Activated CD8-positive, alpha-beta T cell treated with anti-CD3 and anti-CD28 coated beads, Interleukin-2, amount 10 ng/mL, durations not matched to agents 7 days and 5 days (primary cell): ENCODE results near the gene RLF. TPM values are rescaled to one million over a fixed set of nuclear protein-coding genes. Genes with fewer than 3 reads are reported as not detected.
A peak's percentile ranks its signal among the peaks of the same experiment; 100 is the strongest.

Source experiments
- ATAC-seq: fragments of 150-1000 bp; cut with Tn5 transposase; one replicate; pipeline ENCODE4 v1.10.0; 2021; ENCODE audit warnings: moderate library complexity
- CTCF ChIA-PET: fragments of 350-600 bp; sonication (Branson Sonifier 250); formaldehyde crosslinking; loops from one replicate; lab custom pipeline; 2021; ENCODE audit warnings: antibody characterized with exemption; lab: Charles Lee
- POLR2A ChIA-PET: fragments of 350-600 bp; sonication (Branson Sonifier 250); formaldehyde crosslinking; loops from one replicate; lab custom pipeline; 2021; ENCODE audit warnings: antibody characterized with exemption; lab: Charles Lee
- DNase-seq: peaks from one replicate; pipeline ENCODE4 v3.0.0-alpha.2; 2020
- H3K27ac Mint-ChIP-seq: one replicate; pipeline ENCODE4 v1.8.0; 2021; ENCODE audit warnings: mild to moderate bottlenecking, mixed read lengths
- H3K27me3 Mint-ChIP-seq: one replicate; pipeline ENCODE4 v1.8.0; 2021; ENCODE audit warnings: low read depth, mixed read lengths
- H3K36me3 Mint-ChIP-seq: one replicate; pipeline ENCODE4 v1.8.0; 2021; ENCODE audit warnings: low read depth, mixed read lengths
- H3K4me1 Mint-ChIP-seq: one replicate; pipeline ENCODE4 v1.8.0; 2021; ENCODE audit warnings: low read depth, mixed read lengths
- H3K4me3 Mint-ChIP-seq: one replicate; pipeline ENCODE4 v1.8.0; 2021; ENCODE audit warnings: mild to moderate bottlenecking, mixed read lengths
- H3K9me3 Mint-ChIP-seq: one replicate; pipeline ENCODE4 v1.8.0; 2022; ENCODE audit warnings: mixed read lengths; ENCODE audit not compliant: insufficient read depth
- total RNA-seq, 2 experiments: library from RNA; stranded (reverse); gene quantifications; one replicate each; pipeline ENCODE4 v1.2.3, GENCODE V29; 2021

Gene RLF
- total RNA-seq, 2 experiments from 2014 or later = 20.4 to 22.3 TPM

DNA sequence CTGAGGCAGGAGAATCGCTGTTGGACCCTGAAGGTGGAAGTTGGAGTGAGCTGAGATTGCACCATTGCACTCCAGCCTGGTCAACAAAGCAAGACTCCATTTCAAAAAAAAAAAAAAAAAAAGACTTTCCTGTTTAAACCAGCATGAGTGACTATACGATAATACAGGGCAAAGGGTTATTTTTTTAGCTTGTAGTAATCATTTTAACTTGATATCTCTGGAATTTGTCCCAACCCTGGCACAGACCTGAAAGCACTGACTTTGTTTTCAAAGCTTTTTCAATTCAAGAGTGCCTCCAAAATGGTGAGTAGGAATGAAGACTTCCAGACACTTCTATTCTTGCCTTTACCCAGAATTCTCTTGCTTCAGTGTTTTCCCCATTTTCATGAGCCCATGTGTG, 82.2 kb downstream of the RLF start:
- Mint-ChIP-seq H3K9me3 (no peaks in the 10 kb centered on the region), H3K27me3 (no peaks in the 10 kb centered on the region), H3K27ac (no peak overlapping the region), H3K4me3 (no peak overlapping the region), H3K36me3 (peaks cover 27% of the 10 kb centered on the region), H3K4me1 (peaks cover 30% of the 10 kb centered on the region)
- DNase-seq = no peak
- CTCF ChIA-PET = interaction anchor here (1.0 to 1.3 kb wide), 2 partner anchors 72 to 91 kb away, joined by 5 to 6 read pairs; no protein-coding TSS in a partner anchor
- ATAC-seq = no peak
- POLR2A ChIA-PET = interaction anchor here (0.8 to 1.6 kb wide), 4 partner anchors 11 to 82 kb away, joined by 3 to 9 read pairs (median 5); partner anchors contain the start of gene RLF

GRCh38 chr1:40244138-40244744, 83.1 kb downstream of the RLF start:
- H3K4me1 Mint-ChIP-seq = peaks cover 26% of the 10 kb centered on the region
- H3K27me3 Mint-ChIP-seq = no peaks in the 10 kb centered on the region
- ATAC-seq = no peak
- H3K9me3 Mint-ChIP-seq = no peaks in the 10 kb centered on the region
- POLR2A ChIA-PET = interaction anchor here (0.6 to 0.9 kb wide), 3 partner anchors 13 to 92 kb away, joined by 3 to 7 read pairs (median 3); no protein-coding TSS in a partner anchor
- no peak for DNase-seq
- H3K4me3 Mint-ChIP-seq = no peak overlapping the region
- peaks cover 18% of the 10 kb centered on the region for H3K36me3 Mint-ChIP-seq
- H3K27ac Mint-ChIP-seq = no peak overlapping the region
- CTCF ChIA-PET = interaction anchor here (1.0 kb wide), 1 partner anchor 92 kb away, joined by 5 read pairs; no protein-coding TSS in a partner anchor

- Mint-ChIP-seq H3K9me3 (no peaks in the 10 kb centered on the region), H3K4me3 (no peak overlapping the region), H3K27me3 (no peaks in the 10 kb centered on the region), H3K27ac (no peak overlapping the region), H3K4me1 (peaks cover 27% of the 10 kb centered on the region), H3K36me3 (peaks cover 4% of the 10 kb centered on the region)
- ChIA-PET POLR2A (interaction anchor here (1.1 kb wide), 1 partner anchor 12 kb away, joined by 7 read pairs; the partner anchor contains the start of gene ZMPSTE24), CTCF (interaction anchor here (2.1 kb wide), 1 partner anchor 10 kb away, joined by 6 read pairs; no protein-coding TSS in a partner anchor)
- no peak for ATAC-seq
- peak; percentile 14 for DNase-seq
Measured at GRCh38 chr1:40245686-40246085, 84.5 kb downstream of the RLF start.

DNA sequence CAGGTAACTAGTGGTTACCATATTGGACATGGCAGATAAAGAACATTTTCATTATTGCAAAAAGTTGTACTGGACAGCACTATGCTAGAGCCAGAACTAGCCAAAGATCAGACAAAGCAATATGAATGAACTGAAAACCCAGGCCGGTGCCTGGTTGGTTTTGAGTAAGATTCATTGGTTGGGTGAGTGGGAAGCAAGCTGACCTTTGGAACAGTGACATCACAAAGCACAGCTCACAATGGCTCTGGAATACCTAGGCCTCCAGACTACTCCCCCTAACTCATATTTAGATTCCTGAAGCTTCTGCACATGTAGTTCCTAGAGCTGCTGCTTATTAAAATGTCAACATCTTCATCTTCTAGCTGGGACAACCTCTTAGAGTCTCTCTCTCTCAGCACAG, 86.5 kb downstream of the RLF start, which contains the start of gene TMCO2:
Gene TMCO2, plus strand, starts transcription at position 283 of the 400 bp plus-strand sequence. Its CDS starts 57 bp downstream, at position 340.
- Mint-ChIP-seq H3K4me1 (peaks cover 28% of the 10 kb centered on the region), H3K4me3 (no peak within 1 kb of the TSS), H3K9me3 (no peaks in the 10 kb centered on the region), H3K36me3 (no peaks in the 10 kb centered on the region), H3K27me3 (no peaks in the 10 kb centered on the region), H3K27ac (no peak within 1 kb of the TSS)
- ChIA-PET CTCF (interaction anchor here (1.1 kb wide), 1 partner anchor 94 kb away, joined by 3 read pairs; no protein-coding TSS in a partner anchor), POLR2A (no interaction called here)
- DNase-seq (no peak), ATAC-seq (no peak)

- no peaks in the 10 kb centered on the region for H3K36me3 Mint-ChIP-seq
- POLR2A ChIA-PET = no interaction called here
- H3K4me1 Mint-ChIP-seq = peaks cover 32% of the 10 kb centered on the region
- CTCF ChIA-PET = interaction anchor here (1.1 kb wide), 1 partner anchor 95 kb away, joined by 3 read pairs; no protein-coding TSS in a partner anchor
- ATAC-seq (no peak), DNase-seq (no peak)
- H3K27ac Mint-ChIP-seq = no peak overlapping the region
- no peaks in the 10 kb centered on the region for H3K27me3 Mint-ChIP-seq
- no peaks in the 10 kb centered on the region for H3K9me3 Mint-ChIP-seq
- H3K4me3 Mint-ChIP-seq = no peak overlapping the region
Measured at GRCh38 chr1:40248412-40248811, 87.2 kb downstream of the RLF start.

GRCh38 chr1:40251456-40251855, 90.3 kb downstream of the RLF start:
- peak; percentile 25 for ATAC-seq
- Mint-ChIP-seq H3K9me3 (no peaks in the 10 kb centered on the region), H3K27ac (peak overlapping the region; percentile 54), H3K27me3 (no peaks in the 10 kb centered on the region), H3K4me3 (peak overlapping the region; percentile 31), H3K36me3 (peaks cover 8% of the 10 kb centered on the region), H3K4me1 (peaks cover 42% of the 10 kb centered on the region)
- ChIA-PET CTCF (no interaction called here), POLR2A (no interaction called here)
- DNase-seq = no peak

DNA sequence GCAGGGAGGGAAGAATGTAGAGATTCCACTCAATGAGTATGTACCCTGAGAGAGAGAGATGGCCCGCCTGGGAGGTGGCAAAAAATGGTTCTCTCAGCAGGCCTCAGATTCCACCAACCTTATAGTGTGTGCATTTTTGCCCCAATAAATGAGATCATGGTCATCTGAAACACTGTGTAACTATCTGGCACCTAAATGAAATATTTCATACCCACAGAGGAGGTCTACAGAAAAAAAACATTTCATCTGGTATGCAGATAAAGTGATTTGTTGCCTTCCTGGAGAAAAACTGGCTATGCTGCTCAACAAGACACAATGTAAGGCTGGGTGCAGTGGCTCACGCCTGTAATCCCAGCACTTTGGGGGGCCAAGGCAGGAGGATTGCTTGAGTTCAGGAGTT, 91.4 kb downstream of the RLF start:
- no peaks in the 10 kb centered on the region for H3K9me3 Mint-ChIP-seq
- H3K27ac Mint-ChIP-seq = no peak overlapping the region
- CTCF ChIA-PET = interaction anchor here (1.1 kb wide), 1 partner anchor 100 kb away, joined by 3 read pairs; no protein-coding TSS in a partner anchor

DNA sequence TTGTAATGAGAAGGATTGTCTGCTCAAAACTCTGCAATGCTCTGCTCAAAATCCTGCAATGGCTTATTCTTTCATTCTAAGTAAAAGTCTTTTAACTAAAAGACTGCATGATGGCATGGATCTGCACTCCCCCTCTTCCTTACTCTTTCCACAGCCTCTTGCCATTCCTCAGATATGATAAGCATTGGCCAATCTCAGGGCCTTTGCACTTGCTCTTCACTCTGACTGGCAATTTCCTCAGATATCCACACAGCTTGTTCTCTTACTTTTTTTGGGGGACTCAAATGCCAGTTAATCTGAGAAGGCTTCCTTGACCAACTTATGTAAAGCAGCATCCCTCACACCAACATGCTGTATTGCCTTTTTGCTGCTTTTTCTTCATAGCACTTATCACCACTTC, 94.0 kb downstream of the RLF start:
- DNase-seq (no peak), ATAC-seq (no peak)
- H3K36me3 Mint-ChIP-seq = peaks cover 18% of the 10 kb centered on the region
- H3K27me3 Mint-ChIP-seq = no peaks in the 10 kb centered on the region
- POLR2A ChIA-PET = interaction anchor here (1.9 kb wide), 1 partner anchor 23 kb away, joined by 7 read pairs; no protein-coding TSS in a partner anchor
- peaks cover 57% of the 10 kb centered on the region for H3K4me1 Mint-ChIP-seq
- CTCF ChIA-PET = interaction anchor here (1.0 to 3.0 kb wide), 4 partner anchors 9 to 139 kb away, joined by 3 to 15 read pairs (median 6); no protein-coding TSS in a partner anchor
- no peak overlapping the region for H3K4me3 Mint-ChIP-seq
- no peaks in the 10 kb centered on the region for H3K9me3 Mint-ChIP-seq
- no peak overlapping the region for H3K27ac Mint-ChIP-seq

More for the DNA sequence above, 91.4 kb downstream of the RLF start:
- no peaks in the 10 kb centered on the region for H3K27me3 Mint-ChIP-seq
- no peak for ATAC-seq
- no peak overlapping the region for H3K4me3 Mint-ChIP-seq
- H3K36me3 Mint-ChIP-seq = peaks cover 11% of the 10 kb centered on the region
- peaks cover 46% of the 10 kb centered on the region for H3K4me1 Mint-ChIP-seq
- POLR2A ChIA-PET = no interaction called here
- no peak for DNase-seq

DNA sequence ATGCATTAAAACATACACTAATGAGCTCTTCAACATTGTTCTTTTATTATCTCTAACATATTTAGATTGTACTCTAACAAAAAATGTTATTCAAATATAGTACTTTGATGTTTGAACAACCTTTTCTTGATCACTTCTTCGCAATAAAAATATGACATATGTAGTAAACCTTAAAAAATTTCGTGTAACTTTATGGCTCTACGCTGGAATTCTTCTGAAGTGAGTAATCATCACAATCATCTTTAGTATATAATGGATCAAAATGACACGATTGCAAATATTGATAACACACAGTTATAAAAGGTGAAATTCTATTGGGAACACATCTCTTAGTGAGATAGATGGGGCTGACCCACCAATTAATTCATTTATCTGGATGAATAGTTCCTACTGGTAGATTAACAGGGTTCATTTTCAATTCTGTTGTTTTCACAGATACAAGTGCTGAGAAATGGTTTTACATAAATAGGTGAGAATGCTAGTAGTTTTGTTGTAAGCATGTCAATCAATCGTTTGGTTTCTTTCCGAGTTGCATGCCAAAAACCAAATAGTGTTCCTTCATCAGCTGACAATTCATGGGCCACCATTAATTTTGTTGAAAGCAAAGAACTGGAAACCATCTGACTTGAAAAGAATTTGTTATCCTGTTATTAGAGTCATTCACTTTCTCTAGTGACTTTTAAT, 95.4 kb downstream of the RLF start:
- ATAC-seq = no peak
- POLR2A ChIA-PET = interaction anchor here (0.7 to 1.9 kb wide), 8 partner anchors 10 to 192 kb away, joined by 3 to 21 read pairs (median 3); partner anchors contain the start of gene SMAP2
- Mint-ChIP-seq H3K27ac (peak overlapping the region; percentile 100), H3K27me3 (no peaks in the 10 kb centered on the region), H3K9me3 (no peaks in the 10 kb centered on the region), H3K36me3 (peaks cover 31% of the 10 kb centered on the region), H3K4me3 (peak overlapping the region; percentile 99), H3K4me1 (peaks cover 57% of the 10 kb centered on the region)
- DNase-seq = no peak
- CTCF ChIA-PET = interaction anchor here (1.4 to 3.0 kb wide), 4 partner anchors 58 to 217 kb away, joined by 3 to 15 read pairs (median 6); partner anchors contain the start of gene CAP1

DNA sequence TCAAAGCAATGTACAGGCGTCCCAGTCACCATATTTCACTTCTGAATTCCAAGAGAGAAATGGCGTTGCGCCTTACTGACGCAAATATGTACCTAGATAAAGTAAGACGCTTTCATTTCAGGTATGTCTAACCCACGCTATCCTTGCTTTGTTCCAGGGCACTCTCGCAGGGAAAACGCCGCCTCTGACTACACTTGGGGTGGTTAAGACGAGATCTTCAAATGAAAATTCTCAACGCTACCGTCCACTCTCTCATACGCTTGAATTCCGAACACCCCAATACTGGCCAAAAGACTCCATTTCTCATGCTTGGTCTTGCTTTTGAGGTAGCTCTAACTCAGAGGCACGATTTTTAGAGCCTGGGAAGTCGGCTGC, 96.1 kb downstream of the RLF start:
- ChIA-PET CTCF (interaction anchor here (0.7 to 3.0 kb wide), 8 partner anchors 60 to 217 kb away, joined by 3 to 15 read pairs (median 3); partner anchors contain the start of gene CAP1), POLR2A (interaction anchor here (0.7 to 1.9 kb wide), 14 partner anchors 9 to 217 kb away, joined by 3 to 21 read pairs (median 4); partner anchors contain the start of genes CAP1, RLF and SMAP2)
- Mint-ChIP-seq H3K36me3 (peaks cover 38% of the 10 kb centered on the region), H3K9me3 (no peaks in the 10 kb centered on the region), H3K27ac (peak overlapping the region; percentile 100), H3K4me1 (peaks cover 52% of the 10 kb centered on the region), H3K27me3 (no peaks in the 10 kb centered on the region), H3K4me3 (peak overlapping the region; percentile 99)
- DNase-seq (no peak), ATAC-seq (no peak)
